HUDEP-2 (cell line): ENCODE data around the gene ERBB2.
"Not testable (repeated sequence)": the region's sequence is repeated elsewhere in the genome, so short reads cannot be mapped to it uniquely, and the experiment has no call there.

Experiments used
- DNase-seq, 76 experiments: peaks; one replicate each; lab custom pipeline; 2025; ENCODE audit not compliant: unreplicated experiment in 76 of 76; lab: John Stamatoyannopoulos, UW

Gene ERBB2

DNA sequence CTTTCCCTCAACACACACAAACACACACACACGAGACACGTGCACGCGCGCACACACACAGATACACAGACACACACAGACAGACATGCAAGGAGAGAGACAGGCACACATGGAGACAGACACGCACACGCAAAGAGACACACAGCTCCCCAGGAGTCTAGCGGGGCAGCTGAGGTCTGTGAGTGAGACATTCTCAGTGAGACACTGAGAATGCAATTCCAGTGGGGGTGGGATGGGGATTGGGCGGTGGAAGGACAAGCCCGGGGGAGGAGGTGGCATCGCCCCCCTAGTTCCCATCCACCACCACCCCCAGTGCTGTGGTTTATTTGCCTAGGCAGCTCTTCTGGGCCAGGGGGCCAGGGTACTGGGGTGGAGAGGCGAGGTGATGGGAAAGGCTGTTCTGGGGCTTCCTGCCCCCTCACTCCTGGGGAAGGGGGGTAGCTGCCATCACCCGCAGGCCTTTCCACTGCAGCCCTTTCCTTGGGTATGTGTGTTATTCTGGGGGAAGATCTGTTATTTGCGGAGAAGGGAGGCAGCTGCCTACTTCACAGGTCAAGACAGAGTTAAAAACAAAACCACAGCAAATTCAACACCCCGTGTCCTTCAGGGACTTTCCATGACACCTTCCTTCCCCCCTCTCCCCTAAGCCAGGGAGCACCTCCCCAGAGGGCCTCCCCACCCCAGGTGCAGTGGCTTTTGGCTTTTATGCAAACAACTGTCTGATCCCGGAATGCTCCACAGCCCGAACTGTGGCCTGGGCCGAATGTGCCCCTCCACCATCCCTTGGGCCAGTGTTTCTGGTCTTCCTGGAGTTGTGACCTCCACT lies 55.9 kb downstream of the ERBB2 start:
- DNase-seq, result no peak

- no peak for DNase-seq
These were observed 56.7 kb downstream of the ERBB2 start for GRCh38 chr17:39756380-39757079.

- DNase-seq, result no peak
These were observed 57.4 kb downstream of the ERBB2 start for GRCh38 chr17:39757176-39757662.

GRCh38 chr17:39757931-39758873 lies 58.3 kb downstream of the ERBB2 start:
- DNase-seq, result peak in 8 of 76 experiments; percentile 5 to 62 (median 36)

- no peak for DNase-seq
These were observed 59.3 kb downstream of the ERBB2 start for GRCh38 chr17:39759204-39759603.

GRCh38 chr17:39761861-39762496 lies 62.1 kb downstream of the ERBB2 start:
- no peak for DNase-seq

DNA sequence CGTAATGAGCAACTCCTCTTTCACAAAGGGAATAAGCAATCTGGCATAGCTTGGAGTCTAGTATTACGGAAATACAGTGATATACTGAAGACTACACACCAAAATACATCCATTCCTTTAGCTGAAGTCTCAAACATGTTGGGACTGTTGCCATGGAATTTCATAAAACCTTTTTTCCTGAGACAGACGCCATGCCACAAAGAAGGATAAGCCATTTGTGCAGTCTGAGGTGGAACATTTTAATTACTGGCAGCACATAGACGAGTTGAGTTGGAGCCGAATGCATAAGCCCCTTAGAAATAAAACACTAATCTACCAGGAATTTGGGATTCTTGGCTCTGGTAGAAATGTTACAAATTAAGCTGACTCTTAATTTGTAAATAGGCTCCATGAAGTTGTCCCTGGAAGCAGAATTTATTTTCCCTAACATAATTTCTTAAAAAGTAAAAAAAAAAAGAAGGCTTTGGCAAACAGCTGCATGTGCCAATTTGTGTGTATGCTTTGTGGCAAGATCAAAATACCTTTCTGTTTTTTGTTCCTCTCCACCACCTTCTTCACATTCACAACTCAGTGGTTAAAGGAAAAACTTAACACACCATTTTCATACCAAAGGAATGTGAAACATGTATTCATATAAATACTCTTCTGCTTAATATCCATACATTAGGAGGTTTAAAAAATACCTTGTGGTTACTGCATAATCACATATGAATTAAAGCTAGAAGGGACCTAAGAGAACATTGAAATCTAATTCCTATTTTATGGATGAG lies 63.4 kb downstream of the ERBB2 start:
- no peak for DNase-seq

- not testable (repeated sequence) for DNase-seq
These were observed 64.3 kb downstream of the ERBB2 start for GRCh38 chr17:39764171-39764570.

DNA sequence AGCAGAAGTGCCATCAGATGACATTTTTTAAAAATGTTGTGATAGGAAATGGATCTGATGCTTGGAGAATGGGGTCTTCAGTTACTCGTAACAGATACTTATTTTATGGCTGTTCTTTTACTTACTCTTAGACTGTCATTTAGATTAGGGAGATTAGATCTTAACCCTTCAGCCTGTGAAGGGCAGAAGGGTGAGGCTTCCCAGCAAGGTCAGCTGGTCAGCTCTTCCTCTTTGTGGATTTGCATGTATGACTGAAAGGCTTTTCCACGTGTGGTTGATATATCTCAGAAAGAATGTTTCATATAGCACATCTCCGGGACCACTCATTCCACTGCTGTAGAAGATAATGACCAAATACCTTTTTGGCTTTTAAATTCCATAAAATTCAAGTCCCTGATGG lies 65.3 kb downstream of the ERBB2 start:
- DNase-seq, result peak in 2 of 76 experiments; percentile 6 to 7

- DNase-seq, result no peak
These were observed 65.9 kb downstream of the ERBB2 start for GRCh38 chr17:39765766-39766165.

GRCh38 chr17:39767147-39767546 lies 67.3 kb downstream of the ERBB2 start:
- no peak for DNase-seq

- no peak for DNase-seq
These were observed 70.2 kb downstream of the ERBB2 start for GRCh38 chr17:39769974-39770587.

GRCh38 chr17:39772415-39772814 lies 72.6 kb downstream of the ERBB2 start:
- DNase-seq, result no peak

DNA sequence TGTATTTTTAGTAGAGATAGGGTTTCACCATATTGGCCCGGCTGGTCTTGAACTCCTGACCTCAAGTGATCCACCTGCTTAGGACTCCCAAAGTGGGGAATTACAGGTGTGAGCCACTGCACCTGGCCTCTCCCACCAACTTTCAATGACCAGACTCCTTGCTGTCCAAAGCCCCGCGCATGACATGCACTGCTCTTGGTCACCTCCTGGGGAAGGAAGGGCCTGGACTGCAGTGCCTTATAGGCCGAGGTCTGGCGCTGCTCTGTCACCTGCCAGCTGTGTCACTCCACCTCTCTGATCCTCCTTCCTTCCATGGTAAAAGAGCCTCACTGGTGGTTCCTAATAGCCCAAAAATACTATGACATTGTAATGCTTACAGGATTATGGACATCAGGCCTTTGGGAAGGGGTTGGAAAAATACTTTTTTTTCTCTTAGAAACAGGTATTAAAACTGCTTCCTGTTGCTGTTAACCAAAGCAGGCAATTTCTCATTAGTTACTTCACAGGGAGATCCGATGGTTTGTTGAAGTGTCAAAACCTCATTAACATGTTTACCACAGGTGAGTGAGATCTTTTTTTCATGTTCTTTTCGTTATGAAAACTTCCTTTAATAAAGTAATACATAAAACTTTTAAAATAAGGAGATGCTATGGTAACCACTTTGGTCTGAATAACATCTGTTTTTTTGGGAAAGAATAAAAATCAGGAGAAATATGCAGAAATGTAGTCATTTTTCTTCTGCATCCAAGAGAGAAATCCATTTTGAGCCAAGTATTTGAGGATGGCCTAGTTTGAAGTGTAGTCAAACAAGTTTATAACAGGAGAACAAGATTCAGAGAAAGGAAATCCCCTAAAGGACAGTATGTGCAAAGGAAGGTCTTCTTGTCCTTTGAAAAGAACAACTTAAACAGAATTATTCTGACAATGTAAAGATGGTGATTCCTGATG lies 73.4 kb downstream of the ERBB2 start:
- DNase-seq, result no peak

GRCh38 chr17:39774047-39774446 lies 74.2 kb downstream of the ERBB2 start:
- no peak for DNase-seq

- DNase-seq, result no peak
These were observed 75.2 kb downstream of the ERBB2 start for GRCh38 chr17:39775031-39775430.

- no peak for DNase-seq
These were observed 76.4 kb downstream of the ERBB2 start for GRCh38 chr17:39776252-39776651.
